ENCODE results near the gene NME5. TPM values are rescaled to one million over a fixed set of nuclear protein-coding genes. Genes with fewer than 3 reads are reported as not detected.

NME5 gene
- total and polyA plus RNA-seq, 2 donors (not counting 1 experiment from before 2014, with no cell fraction given): 1.8 to 2.5 TPM

DNA sequence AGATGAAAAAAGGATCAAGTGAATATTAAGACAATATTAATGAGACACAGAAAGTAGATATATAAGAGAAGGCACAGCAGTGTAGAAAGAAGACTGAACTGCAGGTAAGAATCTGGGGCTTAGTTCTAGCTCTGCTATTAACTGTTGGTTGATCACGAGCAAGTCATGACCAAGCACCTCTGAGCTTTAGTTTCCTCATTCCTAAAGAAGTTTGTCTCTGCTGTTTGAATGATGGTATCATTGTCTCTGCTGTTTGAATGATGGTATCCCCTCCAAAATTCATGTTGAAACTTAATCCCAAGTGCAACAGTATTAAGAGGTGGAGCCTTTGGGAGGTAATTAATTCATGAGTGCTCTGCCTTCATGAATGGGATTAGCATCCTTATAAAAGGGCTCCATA lies 2.5 kb upstream of the NME5 start:
- no peak overlapping the region for H3K27ac ChIP-seq (ENCODE audit: insufficient read depth, low read length)
- no peak overlapping the region for H3K4me2 ChIP-seq (ENCODE audit: extremely low read depth, insufficient read depth, low read length)
- H3K27me3 ChIP-seq (ENCODE audit: control insufficient read depth, insufficient read depth, low read length): no peaks in the 10 kb centered on the region
- no peaks in the 10 kb centered on the region for H3K4me1 ChIP-seq (ENCODE audit: control insufficient read depth, extremely low read depth, insufficient read depth, low read length)
- no peaks in the 10 kb centered on the region for H4K20me1 ChIP-seq (ENCODE audit: control insufficient read depth, extremely low read depth, insufficient read depth, low read length)
- no peak overlapping the region for H3K9ac ChIP-seq (ENCODE audit: insufficient read depth, low read length)
- DNase-seq (ENCODE audit: low read depth in 2 of 2): no peak
- H2AFZ ChIP-seq (ENCODE audit: low read length): no peak overlapping the region
- no peak overlapping the region for H3K4me3 ChIP-seq (replicated peaks in 1 of 4; ENCODE audit: control extremely low read depth in 1 of 4, insufficient read depth in 1 of 4, low read depth in 3 of 4, low read length in 4 of 4)
- H3K36me3 ChIP-seq (ENCODE audit: control insufficient read depth, insufficient read depth, low read length): no peaks in the 10 kb centered on the region
- H3K9me3 ChIP-seq (ENCODE audit: control insufficient read depth, insufficient read depth, low read depth, low read length): no peaks in the 10 kb centered on the region
- TF ChIP-seq CTCF (conservative IDR thresholded peaks at IDR 0.05 in 1 of 2, IDR thresholded peaks at IDR 0.05 in 1 of 2; ENCODE audit: low read depth in 1 of 2, low read length in 2 of 2): no peak
- TF ChIP-seq EZH2 (IDR thresholded peaks at IDR 0.05; ENCODE audit: low read length, missing control alignments): no peak
- no peaks in the 10 kb centered on the region for H3K79me2 ChIP-seq (ENCODE audit: control insufficient read depth, insufficient read depth, low read length)

DNA sequence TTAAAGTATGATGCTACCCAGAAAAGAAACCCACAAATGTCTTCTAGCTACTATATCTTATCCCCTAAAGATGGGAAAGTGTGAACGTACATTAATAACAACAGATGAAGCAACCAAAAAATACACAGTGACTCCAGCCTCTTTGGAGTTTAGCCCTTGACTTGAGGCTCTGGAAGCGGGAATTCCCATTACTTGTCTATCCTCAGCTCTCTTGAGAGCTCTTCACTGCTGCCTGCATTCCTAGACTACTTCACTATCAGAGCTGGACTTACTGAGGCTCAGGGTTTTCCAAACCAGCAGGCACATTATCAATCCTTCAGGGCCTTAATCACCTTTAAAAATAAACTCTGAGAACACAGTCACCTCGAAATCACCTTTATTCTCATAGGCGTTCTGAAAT lies 1.0 kb upstream of the NME5 start:
- no peak overlapping the region for H3K4me3 ChIP-seq (replicated peaks in 1 of 4; ENCODE audit: control extremely low read depth in 1 of 4, insufficient read depth in 1 of 4, low read depth in 3 of 4, low read length in 4 of 4)
- H3K4me1 ChIP-seq (ENCODE audit: control insufficient read depth, extremely low read depth, insufficient read depth, low read length): no peaks in the 10 kb centered on the region
- H2AFZ ChIP-seq (ENCODE audit: low read length): no peak overlapping the region
- H4K20me1 ChIP-seq (ENCODE audit: control insufficient read depth, extremely low read depth, insufficient read depth, low read length): no peaks in the 10 kb centered on the region
- H3K9ac ChIP-seq (ENCODE audit: insufficient read depth, low read length): no peak overlapping the region
- H3K27me3 ChIP-seq (ENCODE audit: control insufficient read depth, insufficient read depth, low read length): no peaks in the 10 kb centered on the region
- DNase-seq (ENCODE audit: low read depth in 2 of 2): no peak
- no peaks in the 10 kb centered on the region for H3K79me2 ChIP-seq (ENCODE audit: control insufficient read depth, insufficient read depth, low read length)
- no peak for TF ChIP-seq CTCF (conservative IDR thresholded peaks at IDR 0.05 in 1 of 2, IDR thresholded peaks at IDR 0.05 in 1 of 2; ENCODE audit: low read depth in 1 of 2, low read length in 2 of 2)
- TF ChIP-seq EZH2 (IDR thresholded peaks at IDR 0.05; ENCODE audit: low read length, missing control alignments): no peak
- H3K4me2 ChIP-seq (ENCODE audit: extremely low read depth, insufficient read depth, low read length): no peak overlapping the region
- no peaks in the 10 kb centered on the region for H3K9me3 ChIP-seq (ENCODE audit: control insufficient read depth, insufficient read depth, low read depth, low read length)
- no peaks in the 10 kb centered on the region for H3K36me3 ChIP-seq (ENCODE audit: control insufficient read depth, insufficient read depth, low read length)
- no peak overlapping the region for H3K27ac ChIP-seq (ENCODE audit: insufficient read depth, low read length)

DNA sequence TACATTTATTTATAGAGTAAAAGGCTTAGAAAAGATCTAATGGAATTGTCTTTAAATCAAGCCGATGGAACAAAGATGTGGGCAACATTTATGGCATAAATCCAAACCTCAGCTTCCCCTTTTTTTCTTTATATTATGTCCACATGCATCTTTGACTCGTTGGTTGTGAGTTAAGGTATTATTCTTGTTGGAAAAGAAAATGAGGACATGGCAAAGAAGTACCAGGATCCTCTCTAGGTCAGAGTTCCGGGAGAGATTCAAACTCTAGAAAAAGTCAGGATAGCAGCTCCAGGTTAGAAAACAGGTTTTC lies 508 bp upstream of the NME5 start:
- peak overlapping the region in 2 of 4 experiments; percentile 65 to 82 for H3K4me3 ChIP-seq (replicated peaks in 1 of 4; ENCODE audit: control extremely low read depth in 1 of 4, insufficient read depth in 1 of 4, low read depth in 3 of 4, low read length in 4 of 4)
- H3K27ac ChIP-seq (ENCODE audit: insufficient read depth, low read length): no peak overlapping the region
- no peaks in the 10 kb centered on the region for H3K9me3 ChIP-seq (ENCODE audit: control insufficient read depth, insufficient read depth, low read depth, low read length)
- no peak overlapping the region for H2AFZ ChIP-seq (ENCODE audit: low read length)
- H3K4me2 ChIP-seq (ENCODE audit: extremely low read depth, insufficient read depth, low read length): no peak overlapping the region
- no peaks in the 10 kb centered on the region for H3K79me2 ChIP-seq (ENCODE audit: control insufficient read depth, insufficient read depth, low read length)
- no peaks in the 10 kb centered on the region for H3K27me3 ChIP-seq (ENCODE audit: control insufficient read depth, insufficient read depth, low read length)
- H3K36me3 ChIP-seq (ENCODE audit: control insufficient read depth, insufficient read depth, low read length): no peaks in the 10 kb centered on the region
- no peak overlapping the region for H3K9ac ChIP-seq (ENCODE audit: insufficient read depth, low read length)
- no peaks in the 10 kb centered on the region for H3K4me1 ChIP-seq (ENCODE audit: control insufficient read depth, extremely low read depth, insufficient read depth, low read length)
- no peaks in the 10 kb centered on the region for H4K20me1 ChIP-seq (ENCODE audit: control insufficient read depth, extremely low read depth, insufficient read depth, low read length)
- no peak for DNase-seq (ENCODE audit: low read depth in 2 of 2)
- TF ChIP-seq EZH2 (IDR thresholded peaks at IDR 0.05; ENCODE audit: low read length, missing control alignments) (no peak), CTCF (conservative IDR thresholded peaks at IDR 0.05 in 1 of 2, IDR thresholded peaks at IDR 0.05 in 1 of 2; ENCODE audit: low read depth in 1 of 2, low read length in 2 of 2) (no peak)
